ENCODE results near the gene KANK3.

DNA sequence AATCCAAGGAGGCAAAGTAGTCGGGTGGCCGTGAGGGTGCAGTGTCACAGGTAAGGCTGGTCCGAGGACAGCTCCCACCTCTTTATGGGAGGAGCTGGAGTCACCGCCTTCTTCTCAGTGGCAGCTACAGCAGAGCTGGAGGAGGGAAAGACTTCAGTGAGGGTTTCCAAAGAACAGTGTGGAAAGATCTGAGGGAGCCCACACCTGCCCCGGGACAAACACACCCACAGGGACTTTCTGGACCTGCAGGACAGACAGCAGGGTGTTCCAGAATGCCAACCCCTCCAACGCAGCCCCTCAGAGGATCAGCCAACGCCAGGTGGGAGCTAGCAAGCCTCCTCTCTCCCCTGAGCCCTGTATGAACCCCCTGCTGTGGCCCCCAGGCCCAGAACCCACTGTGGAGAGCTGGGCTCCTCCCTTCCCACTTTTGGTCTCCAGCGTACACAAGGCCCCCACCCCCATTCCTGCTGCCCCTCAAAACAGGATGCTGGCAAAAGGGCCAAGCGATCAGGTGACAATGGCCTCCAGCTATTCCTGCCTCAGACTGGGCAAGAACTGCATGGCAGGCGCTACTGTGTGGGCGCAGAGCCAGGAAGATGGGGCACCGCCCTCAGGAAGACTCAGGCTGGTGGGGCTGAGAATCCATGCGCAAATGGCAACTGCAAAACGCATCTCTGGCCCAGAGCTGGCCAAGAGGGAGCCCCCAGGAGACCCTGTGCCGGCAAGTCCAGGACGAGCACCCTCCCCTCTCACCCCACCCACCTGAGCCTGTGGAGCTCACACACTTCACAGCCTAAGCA is 31.4 kb downstream of the KANK3 start:
- TF ChIP-seq, protein P1, sequence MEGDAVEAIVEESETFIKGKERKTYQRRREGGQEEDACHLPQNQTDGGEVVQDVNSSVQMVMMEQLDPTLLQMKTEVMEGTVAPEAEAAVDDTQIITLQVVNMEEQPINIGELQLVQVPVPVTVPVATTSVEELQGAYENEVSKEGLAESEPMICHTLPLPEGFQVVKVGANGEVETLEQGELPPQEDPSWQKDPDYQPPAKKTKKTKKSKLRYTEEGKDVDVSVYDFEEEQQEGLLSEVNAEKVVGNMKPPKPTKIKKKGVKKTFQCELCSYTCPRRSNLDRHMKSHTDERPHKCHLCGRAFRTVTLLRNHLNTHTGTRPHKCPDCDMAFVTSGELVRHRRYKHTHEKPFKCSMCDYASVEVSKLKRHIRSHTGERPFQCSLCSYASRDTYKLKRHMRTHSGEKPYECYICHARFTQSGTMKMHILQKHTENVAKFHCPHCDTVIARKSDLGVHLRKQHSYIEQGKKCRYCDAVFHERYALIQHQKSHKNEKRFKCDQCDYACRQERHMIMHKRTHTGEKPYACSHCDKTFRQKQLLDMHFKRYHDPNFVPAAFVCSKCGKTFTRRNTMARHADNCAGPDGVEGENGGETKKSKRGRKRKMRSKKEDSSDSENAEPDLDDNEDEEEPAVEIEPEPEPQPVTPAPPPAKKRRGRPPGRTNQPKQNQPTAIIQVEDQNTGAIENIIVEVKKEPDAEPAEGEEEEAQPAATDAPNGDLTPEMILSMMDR (IDR thresholded peaks at IDR 0.05), result no peak
- no peak for TF ChIP-seq POLR2A (IDR thresholded peaks at IDR 0.05)

Measured in uterus (tissue), 2 donors.